HG02678 (cell line): ENCODE measurements around the gene F12.
A peak's percentile ranks its signal among the peaks of the same experiment; 100 is the strongest.
"Not testable (repeated sequence)": the region's sequence is repeated elsewhere in the genome, so short reads cannot be mapped to it uniquely, and the experiment has no call there.

ENCODE experiments used
- ATAC-seq: cut with Tn5 transposase; IDR thresholded peaks from one replicate; pipeline ENCODE4 v1.9.1; 2021; ENCODE audit warnings: mild to moderate bottlenecking, moderate library complexity; ENCODE audit not compliant: unreplicated experiment

F12 gene

GRCh38 chr5:177371120-177372033 is 38.0 kb downstream of the F12 start:
- no peak for ATAC-seq

DNA sequence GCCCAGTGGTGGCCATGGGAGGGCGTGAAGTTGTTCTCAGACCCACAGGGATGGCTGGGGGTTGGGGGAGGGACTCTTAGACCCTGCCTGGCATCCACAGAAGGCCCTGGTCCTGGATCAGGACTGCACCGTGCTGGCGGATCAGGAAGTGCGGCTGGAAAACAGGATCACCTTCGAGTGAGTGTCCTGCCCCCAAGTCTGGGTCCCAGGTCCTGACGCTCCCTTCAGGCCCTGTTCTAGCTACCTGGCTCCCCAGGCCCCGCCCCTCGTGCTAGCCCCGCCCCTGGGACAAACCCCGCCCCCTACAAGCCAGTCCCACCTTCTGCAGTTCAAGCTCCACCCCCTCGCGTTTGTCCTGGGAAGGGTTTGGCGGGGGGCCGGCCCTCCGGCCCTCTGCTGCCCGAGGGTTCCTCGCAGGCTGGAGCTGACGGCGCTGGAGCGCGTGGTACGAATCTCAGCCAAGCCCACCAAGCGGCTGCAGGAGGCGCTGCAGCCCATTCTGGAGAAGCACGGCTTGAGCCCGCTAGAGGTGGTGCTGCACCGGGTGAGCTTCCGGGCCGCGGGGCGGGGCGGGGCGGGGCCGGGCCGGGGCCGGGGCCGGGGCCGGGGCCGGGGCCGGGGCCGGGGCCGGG is 38.8 kb downstream of the F12 start:
- no peak for ATAC-seq

DNA sequence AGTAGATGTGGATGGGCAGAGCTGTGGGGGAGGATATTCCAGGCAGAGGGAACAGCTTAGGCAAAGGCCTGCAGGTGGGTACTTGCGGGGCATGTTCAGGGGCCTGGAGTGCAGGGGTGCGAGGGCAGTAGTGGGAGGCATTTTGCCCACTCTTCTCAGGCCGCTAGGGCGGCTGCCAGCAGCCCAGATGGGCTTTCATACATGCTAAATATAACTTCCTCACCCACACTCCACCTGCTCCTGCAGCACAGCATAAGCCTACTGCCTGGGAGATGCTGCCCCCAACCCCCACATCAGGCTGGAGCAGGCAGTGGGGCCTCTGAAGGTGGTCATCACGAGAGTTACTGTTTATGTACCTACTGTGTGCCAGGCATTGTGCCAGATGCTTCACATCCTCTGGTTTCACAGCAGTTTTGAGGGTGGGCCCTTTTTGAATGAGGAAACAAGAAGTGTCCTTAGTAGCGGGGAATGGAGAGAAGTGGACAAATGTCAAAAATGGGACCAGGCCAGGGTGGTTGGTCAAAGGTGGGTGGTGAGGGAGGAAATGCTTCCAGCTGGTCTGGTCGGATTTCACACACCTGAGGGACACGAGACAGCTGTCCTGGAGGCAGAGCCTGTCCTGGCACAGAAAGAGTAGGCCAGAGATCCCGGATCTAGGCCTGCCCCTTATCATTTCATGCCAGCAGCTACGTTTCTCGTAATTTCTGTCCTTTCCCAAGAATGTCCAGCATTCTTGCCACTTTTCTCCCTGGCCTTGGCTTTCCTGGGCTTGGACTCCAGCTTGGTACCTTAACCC is 39.5 kb downstream of the F12 start:
- no peak for ATAC-seq

DNA sequence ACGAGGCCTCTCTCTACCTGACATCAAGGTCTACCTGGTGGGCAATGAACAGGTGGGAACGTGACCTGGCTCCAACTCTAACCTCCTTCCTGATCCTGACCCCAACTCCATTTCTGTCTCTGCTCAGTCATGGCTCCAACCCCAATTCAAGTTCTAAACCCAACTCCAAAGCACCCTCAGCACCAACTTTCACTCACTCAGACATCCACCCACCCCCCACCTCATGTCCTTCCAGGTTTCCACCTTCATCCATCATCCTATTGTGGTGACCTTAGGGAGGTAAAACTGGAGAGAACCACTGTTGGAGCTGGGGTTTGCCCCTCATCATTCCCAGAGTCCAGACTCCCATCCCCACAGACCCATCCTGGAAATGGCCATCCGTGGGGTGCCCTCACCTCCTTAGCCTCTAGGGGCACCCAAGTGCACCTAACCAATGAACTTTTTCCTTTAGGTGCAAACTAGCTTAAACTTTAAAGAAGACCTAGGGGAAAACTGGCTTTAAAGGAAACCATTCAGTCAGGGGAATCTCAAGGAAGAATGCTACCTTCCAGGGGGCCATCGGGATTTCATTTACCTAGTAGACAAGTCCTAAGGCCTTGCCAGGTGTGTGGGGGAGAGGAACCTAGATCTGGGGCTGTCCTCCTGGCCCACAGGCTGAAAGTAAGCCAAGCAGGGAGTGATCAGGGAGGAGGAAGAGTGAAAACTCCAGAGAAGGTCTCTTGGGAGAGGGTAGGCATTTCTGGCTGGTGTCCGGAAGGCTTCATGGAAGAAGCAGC is 40.3 kb downstream of the F12 start:
- no peak for ATAC-seq

DNA sequence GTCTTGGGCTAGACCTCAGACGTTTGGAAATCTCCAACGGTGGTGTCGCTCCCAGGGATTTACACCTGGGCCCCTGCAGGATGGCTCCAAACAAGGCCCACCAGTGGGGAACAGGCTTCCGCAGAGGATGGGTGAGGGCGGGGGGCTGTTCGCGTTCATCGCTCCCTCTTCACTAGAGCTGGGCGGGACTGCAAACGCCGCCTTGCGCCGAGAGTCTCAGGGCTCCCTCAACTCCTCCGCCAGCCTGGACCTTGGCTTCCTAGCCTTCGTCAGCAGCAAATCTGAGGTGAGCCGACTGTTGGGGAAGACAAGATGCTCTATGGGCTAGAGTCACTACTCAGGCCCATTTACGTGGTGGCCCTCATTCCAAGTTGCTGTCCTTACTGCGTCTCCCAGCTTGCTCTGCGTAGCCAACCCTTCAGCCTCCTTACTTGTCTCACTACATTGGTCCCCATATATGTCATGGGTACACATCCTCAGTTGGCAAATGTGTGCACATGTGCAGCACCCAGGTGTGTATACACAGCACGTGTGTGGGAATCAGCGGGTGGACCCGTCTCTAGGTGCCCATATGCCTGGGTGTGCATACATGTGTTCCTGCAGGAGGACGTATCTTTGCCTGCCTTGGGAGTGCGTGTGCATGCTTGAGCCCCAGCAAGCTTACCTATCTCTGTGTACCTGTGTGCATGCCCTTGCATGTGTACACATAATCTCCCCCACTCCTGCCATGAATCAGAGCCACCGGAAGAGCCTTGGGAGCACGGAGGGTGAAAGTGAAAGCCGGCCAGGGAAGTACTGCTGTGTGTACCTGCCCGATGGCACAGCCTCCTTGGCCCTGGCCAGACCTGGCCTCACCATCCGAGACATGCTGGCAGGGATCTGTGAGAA is 41.1 kb downstream of the F12 start:
- ATAC-seq = no peak

DNA sequence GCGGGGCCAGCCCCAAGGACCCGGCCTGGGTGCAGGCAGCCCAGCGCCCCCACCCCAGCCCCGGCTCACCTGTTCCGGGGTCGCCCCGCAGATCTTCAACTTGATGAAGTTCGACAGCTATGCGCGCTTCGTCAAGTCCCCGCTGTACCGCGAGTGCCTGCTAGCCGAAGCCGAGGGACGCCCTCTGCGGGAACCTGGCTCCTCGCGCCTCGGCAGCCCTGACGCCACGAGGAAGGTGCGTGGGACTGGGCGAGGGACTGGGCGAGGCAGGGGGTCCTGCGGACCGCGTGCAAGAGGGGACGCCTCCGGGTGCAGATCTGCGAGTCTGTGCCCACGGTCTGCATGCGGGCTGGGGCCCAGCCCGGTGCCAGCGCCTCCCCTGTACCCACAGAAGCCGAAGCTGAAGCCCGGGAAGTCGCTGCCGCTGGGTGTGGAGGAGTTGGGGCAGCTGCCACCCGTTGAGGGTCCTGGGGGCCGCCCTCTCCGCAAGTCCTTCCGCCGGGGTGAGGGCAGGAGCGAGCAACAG is 42.0 kb downstream of the F12 start:
- ATAC-seq = no peak

GRCh38 chr5:177366528-177367322 is 42.6 kb downstream of the F12 start:
- no peak for ATAC-seq

- no peak for ATAC-seq
Observed at GRCh38 chr5:177365845-177366527, 43.4 kb downstream of the F12 start.

DNA sequence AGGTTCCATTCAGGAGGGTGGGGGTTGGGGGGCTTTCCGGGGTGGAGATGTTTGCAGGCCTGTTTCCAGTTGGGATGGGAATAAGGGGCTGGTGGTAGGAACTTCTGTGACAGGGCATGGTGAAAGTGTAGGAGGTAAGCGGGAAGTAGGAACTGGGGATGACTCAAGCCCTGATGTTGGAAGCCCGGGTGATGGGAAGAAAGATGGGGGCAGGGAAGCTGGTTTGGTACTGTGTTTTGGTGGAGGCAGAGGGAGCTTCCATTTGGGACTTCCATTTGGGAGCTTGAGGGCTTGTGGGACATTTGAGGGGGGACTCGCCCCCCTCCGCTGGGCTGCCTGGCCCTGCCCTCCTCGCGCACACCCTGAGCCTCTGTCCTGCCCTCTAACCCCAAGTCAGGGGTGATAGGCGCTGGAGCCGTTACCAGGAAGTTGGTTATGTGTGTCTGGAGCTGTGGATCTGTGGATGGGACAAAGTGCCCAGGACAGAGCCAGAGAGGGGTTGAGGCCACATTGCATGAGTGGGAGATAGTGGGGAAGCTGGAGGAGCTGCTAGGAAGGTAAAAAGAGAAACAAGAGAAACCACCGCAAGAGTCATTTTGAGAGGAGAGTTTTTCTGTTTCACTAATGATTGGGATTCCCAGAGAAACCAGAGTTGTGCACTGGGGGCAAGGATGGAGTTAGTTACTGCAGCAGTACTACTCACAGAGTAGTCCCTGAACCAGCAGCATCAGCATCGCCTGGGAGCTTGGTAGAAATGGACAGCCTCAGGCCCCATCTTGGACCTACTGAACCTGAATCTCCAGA is 45.0 kb downstream of the F12 start:
- ATAC-seq = peak; percentile 43

DNA sequence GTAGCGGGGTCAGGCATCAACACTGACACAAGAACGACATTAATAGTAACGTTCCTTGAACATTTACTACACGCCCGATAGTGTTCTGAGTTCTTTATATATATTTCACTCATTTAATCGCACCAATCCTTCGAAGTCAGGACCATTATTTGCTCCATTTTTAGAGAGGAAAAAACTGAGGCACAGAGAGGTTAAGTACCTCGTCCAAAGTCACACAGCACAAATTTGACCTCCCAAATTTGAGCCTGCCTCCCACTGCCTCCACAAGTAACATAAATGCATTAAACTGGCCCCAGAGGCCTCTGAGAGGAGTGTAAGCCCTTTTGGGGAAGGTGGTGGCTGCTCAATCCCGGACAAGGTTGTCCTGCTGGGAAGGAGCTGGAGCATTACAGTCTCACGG is 45.8 kb downstream of the F12 start:
- no peak for ATAC-seq

- no peak for ATAC-seq
Observed at GRCh38 chr5:177362610-177363507, 46.5 kb downstream of the F12 start.

- no peak for ATAC-seq
Observed at GRCh38 chr5:177362292-177362609, 47.1 kb downstream of the F12 start.

DNA sequence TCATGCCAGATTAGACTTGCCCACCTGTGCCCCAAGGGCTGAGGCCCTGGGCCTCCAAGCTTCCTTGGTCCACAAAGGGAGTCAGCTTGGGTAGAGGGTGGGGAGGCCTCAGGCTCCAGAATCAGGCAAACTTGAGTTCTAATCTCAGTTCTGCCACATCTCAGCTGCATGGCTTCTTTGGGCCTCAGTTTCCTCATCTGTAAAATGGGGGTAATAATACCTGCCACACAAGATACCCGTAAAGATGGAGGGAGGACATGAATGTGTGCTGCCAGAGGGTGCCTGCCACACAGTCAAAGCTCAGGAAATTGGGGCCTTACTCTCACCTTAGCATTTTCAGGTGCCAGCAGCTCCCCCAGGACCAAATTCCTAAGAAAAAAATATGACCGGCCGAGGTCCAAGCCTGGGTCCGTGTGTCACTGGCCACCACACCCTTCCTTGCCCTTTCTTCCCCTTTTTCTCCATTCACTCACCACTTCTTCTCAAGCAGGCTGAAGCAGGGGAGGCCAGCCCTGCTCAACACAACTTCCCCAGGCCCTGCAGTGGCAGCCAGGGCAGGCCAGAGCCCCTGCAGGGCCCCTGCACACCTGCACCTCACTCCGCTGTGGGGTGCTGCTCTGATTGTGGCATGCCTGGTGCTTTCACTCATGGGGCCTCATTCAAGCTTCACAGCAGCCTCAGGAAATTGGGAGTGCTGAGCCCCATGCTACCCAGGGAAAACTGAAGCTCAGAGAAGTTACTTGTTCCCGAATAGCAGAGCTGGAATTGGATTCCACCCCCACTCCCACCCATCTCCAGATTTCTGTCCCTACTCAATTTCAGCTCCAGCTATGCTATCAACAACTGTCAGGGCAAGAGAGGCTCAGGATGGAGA is 47.7 kb downstream of the F12 start:
- ATAC-seq = no peak

GRCh38 chr5:177360740-177361139 is 48.6 kb downstream of the F12 start:
- not testable (repeated sequence) for ATAC-seq

GRCh38 chr5:177359860-177360259 is 49.5 kb downstream of the F12 start:
- ATAC-seq = no peak

DNA sequence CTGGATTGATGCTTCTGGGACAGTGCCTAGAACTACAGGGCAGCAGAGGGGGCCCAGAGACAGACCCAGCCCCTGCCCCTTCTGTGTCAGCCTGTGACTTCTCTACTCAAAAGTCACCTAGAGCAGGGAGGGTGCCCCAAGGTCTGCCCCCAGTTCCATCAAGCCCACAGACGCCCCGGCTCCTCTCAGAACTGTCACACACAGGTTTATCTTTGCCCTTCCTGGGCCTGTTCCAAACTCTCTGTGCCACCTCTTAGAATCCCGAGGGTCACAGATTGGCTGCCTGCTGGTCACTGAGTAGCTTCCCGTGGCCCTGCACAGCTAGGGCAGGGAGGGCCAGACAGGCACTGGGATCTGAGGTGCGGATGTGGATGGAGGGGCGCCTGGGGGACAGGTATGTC is 49.9 kb downstream of the F12 start:
- no peak for ATAC-seq
